GM19238 (cell line): Measurements from ENCODE around the gene TNRC6C.
A peak's percentile ranks its signal among the peaks of the same experiment; 100 is the strongest.
"Not testable (repeated sequence)": the region's sequence is repeated elsewhere in the genome, so short reads cannot be mapped to it uniquely, and the experiment has no call there.

Experiments
- DNase-seq: peaks from one replicate; pipeline ENCODE4 v3.0.0; 2011; ENCODE audit warnings: low spot score; ENCODE audit not compliant: insufficient read length

Gene TNRC6C

DNA sequence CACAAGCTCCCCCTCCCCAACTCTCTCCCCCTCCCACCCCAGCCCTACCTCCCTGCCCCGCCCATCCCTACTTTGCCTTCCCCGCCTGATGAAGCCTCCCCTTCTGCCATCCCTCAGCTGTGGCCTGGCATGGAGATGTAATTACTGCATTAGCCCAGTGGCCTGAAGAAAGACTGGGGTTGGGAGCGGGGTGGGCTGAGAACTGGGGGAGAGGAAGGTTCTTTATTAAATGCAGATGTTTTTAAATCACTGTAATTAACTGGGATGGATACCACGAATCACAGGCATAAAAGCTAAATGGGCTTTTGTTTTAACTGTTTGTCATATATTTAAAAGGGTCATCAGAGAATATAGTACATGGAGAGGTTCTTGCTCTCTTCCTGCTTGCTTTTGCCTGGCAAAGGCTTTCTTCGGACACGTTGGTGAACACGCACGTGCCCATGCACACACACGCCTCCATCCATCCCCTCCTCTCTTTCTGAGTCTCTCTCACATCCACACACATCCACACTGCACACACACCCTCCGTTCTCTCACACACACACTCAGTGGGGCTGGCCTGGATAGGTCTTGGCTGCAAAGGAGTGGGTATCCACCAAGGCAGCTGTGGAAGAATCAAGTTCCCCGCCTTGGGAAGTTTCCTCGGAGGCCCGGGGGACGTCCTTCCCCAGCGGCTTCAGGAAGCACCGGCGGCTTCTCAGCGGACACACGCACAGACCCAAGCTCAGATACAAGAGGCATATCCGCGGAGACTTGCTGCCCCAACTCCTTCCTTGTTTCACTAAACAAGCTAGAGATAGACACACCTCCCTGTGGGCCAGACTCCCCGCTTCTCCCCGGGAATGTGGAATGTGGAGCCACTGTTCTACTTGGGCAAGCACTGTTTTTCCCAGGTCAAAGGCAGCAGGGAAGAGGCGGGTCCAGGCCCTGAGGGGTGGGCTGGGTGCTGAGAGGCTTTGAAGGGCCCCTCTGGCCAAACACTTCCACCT is 27.4 kb upstream of the TNRC6C start:
- DNase-seq, result no peak

DNA sequence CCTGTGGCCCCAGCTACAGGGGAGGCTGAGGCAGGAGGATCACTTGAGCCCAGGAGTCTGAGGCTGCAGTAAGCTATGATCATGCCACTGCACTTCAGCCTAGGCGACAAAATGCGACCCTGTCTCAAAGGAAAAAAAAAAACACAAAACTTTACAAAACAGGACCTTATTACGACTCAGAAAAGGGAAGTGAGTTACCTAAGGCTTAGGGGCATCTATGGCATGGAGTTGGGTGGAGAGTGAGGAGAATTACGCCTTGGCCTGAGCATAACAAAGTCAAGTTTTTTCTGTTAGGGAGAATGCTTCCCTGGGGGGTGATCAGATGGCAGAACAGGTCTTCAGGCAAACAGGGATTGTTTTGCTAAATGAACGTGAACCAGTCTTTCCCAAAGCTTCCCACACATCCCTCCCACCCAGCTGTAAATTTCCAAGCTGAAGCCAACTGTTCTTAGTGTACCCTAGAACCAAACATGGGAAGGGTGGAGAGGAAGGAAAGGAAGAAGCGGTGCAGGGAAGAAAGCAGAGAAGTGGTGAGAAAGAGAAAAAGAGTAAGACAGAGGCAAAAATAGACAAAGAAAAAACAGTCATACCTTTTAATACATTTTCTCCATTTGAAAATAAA is 24.6 kb upstream of the TNRC6C start:
- no peak for DNase-seq

DNA sequence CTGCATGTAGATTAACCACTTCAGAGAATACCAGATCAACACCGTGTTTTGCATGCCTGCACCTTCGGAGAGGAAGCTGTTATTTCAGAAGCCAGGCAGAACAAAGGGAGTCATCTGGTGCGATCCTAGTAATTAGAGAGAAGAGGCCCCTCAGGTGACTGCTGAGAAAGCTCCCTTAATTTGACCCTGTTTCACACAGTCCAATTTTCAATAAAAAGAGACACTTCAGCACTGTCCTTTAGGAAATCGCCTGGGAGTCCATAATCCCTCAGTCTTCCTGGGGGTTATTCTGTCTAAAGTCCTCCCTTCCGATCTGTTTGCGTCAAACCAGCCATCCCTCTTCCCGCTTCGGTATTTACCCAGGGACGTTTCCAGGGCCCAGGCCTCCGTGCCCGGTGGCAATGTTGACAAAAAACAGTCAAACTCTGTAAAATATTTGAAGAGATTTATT is 23.4 kb upstream of the TNRC6C start:
- no peak for DNase-seq

DNA sequence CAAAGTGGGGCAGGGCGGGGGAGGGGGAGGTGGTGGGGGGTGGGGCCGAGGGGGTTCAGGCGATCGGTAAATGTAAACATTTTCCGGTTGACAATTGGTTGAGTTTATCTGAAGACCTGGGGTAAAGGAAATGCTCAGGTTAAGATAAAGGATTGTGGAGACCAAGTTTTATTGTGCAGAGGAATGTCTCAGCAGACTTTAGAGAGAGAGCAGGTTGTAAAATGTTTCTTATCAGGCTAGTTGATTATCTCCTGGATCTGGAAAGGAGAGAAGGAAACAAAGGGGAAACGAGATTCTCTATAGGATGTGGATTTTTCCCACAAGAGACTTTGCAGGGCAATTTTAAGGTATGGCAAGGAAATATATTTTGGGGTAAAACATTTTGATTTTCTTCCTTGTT is 22.8 kb upstream of the TNRC6C start:
- DNase-seq, result not testable (repeated sequence)

DNA sequence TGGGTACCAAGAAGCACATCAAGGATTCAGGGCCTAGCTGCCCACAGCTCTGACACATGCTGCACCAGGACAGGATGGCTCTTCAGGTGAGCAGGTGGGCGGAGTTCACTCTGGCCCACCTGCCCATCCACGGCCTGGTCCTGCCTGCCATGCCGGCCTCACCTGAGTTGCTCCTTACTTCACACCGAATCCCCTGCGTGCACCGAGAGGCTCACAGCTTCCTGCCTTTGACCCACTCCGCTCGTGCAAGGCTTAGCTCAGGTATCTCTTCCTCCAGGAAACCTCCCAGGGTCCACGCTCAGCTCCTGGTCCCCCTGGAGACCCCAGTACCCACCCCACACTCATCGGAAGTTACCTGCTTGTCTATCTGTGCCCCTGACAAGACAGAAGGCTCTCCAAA is 21.6 kb upstream of the TNRC6C start:
- no peak for DNase-seq

DNA sequence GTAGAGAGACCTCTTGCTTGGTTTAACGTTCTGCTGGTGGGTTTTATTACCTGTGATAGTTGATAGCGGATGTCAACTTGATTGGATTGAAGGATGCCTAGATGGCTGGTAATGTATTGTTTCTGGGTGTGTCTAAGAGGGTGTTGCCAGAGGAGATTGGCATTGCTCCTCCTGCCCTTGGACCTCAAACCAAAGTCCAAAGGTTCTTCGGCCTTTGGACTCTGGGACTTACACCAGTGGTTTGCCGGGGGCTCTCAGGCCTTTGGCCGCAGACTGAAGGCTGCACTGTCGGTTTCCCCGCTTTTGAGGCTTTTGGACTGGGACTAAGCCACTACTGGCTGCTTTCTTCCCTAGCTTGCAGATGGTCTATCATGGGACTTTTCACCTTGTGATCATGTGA is 17.5 kb upstream of the TNRC6C start:
- DNase-seq, result no peak

DNA sequence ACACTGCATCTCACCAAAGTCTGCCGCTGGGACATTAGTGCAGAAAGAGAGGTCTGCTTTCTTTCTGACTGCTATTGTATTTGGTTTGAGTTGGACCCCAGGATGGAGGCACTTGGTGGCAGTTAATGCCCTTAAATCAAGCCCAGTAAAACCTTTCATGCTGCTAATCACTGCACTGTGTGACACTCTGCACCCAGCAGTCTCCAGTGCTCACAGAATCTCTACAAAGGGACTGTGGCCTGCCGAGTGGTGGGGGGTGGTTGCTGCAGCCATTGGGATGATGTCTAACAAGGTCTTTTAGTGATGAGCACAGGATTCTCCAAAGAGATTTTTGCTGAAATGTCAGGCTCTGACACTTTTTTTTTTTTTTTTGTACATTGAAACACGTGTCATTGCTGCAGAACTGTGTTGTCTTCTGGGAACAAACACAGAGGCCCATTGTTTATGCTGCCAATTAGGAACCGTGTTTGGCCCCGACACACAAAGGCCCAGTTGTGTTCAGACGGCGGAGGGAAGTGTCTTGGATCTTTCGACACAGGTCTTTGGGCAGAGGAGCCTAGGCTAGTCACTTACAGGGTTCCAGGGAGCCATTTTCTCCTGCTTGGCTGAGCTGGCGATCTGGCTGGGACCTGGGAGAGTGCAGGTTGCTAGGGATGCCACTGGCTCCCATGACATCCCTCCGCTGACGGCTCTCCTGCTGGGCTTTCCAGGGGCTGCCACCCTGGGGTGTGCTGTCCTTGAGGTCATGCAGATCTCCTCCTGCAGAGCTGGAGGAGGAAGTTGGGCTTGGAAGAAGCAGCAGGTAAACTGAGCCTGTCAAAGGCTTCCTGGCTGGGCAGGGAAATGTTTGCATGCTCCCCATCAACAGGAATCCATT is 16.2 kb upstream of the TNRC6C start:
- no peak for DNase-seq

DNA sequence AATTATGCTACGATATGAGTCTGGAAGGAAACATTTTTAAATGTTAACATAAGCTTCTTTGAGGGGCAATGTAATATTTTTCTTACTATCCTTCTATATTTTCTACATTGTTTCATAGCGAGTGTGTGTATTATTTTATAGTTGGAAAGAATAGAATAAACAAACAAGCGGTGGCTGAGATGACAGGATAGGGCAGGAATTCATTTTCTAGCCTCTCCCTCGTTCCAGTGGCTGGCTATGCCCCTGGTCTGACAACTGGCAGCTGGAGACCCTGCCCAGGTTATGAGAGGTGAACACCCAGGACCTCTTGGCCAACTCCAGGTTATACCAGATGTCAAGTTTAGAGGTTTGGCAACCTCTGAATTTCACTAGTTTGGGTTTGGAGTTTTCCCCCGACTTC is 14.5 kb upstream of the TNRC6C start:
- DNase-seq, result no peak

DNA sequence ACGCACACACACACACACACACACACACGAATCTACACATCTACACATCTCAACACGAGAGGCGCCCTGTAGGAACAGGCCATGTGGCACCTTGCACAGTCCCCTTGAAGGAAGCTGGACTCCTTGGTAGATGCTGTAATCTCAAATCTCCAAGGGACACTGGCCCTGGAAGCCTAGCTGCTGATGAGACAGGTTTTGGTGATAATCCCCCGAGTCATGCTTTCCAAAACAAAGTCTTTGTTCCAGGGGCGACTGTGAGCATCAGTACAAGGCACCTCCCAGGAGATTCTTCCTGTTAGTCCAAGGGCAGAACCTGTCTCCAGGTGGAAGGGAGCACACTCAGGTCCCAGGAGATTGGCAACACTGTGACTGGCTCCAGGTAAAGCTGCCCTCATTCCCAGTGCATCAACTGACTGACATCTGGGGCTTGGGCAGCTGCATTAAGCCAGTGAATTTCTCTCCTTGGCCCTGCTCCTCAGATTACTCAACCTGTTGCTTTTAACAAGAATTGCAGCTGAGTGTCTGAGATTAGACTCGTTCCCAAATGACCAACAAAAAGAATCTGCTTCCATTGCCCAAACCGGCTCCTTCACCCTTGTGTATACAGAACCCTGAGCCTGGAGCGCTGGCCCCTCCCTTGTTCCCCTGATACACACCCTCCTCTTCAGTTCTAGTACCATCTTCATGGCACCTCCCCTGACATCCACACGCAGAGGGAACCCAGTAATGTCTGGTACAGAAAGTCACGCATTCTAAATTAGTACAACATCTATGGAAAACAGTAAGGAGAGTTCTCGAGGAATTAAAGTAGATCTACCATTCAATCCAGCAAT is 13.9 kb upstream of the TNRC6C start:
- DNase-seq, result no peak

DNA sequence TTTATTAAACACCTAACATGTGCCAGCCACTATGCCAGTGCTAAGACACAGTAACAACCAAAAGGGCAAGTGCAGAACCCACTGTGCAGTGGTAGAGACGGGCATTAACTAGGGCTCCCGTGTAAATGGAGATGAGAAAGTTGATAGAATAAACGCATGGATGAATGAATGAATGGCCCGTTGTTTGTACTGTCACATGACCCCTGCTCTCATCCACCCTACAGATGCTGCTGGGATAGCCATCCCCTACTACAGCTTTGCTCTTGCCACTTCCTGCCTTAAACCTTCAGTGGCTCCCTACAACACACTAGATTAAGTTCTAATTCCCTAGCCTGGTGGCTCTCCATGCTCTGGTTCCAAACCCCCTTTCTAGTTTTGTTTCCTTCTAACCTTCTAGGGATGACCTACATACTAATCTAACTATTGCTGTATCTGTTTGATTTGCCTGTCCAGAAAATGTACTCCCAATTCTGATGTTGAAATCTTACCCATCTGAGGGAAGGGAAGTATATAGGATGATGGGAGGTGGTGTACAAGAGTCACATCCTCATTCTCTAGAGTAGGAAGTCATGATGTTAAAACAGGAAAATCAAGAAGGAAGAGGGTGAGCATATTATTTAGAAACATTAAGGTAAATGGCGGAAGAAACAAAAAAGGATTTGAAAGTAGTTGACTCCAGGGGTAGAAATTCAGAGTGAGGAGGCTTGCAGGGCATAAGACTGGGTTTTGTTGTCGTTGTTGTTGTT is 11.4 kb upstream of the TNRC6C start:
- no peak for DNase-seq

DNA sequence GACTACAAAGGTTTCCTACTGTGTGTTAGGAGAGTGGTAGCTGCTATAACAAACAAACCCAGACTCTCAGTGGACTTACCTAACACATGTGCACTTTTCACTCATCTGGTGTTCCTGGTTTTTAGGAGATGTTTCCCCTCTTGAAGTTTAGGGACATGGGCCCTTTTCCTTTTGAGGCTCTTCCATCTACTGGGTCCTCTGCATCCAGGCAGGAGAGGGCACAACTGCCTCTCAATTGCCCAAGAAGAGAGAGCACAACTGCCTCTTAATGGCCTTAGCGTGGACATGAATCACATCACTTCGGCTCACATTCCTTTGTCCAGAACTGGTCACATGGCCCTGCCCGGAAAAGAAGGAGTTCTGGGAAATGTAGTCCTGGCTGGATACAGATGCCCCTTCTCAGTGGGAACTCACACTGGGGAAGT is 9.8 kb upstream of the TNRC6C start:
- no peak for DNase-seq

DNA sequence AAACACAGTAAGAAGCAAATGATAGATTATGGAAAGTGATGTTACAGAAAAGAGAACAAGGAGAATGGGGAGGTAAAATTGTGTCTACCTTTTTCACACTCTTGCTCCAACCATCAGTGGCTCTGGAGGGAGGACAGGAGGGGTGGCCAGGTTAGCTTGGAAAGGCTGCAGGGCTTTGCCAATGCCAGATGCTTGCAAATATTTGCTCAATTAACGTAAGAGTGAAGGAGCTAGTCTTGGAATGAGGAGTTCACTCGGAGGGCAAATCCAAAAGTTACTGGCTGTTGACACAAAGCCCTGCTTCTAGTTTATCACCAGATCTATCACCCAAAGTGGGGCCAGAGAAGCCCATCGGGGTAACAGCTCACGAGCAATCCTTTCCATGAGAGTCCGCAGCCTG is 7.4 kb upstream of the TNRC6C start:
- no peak for DNase-seq

DNA sequence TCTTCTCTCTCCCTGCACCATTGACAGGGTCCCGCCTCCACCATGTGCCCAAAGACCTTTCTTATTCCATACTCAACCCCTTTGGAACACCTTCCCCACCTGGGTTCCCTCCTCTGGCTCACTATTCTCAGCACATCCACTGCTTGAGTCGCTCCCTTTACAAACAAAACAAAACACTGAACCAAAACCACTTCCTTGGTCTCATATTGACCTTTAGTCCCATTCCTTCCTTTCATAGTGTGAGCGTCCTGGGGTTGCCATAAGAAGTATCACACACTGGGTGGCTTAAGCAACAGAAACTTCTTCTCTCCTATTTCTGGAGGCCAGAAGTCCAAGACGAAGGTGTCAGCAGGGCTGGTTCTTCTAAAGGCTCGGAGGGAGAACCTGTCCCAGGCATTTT is 6.1 kb upstream of the TNRC6C start:
- no peak for DNase-seq

DNA sequence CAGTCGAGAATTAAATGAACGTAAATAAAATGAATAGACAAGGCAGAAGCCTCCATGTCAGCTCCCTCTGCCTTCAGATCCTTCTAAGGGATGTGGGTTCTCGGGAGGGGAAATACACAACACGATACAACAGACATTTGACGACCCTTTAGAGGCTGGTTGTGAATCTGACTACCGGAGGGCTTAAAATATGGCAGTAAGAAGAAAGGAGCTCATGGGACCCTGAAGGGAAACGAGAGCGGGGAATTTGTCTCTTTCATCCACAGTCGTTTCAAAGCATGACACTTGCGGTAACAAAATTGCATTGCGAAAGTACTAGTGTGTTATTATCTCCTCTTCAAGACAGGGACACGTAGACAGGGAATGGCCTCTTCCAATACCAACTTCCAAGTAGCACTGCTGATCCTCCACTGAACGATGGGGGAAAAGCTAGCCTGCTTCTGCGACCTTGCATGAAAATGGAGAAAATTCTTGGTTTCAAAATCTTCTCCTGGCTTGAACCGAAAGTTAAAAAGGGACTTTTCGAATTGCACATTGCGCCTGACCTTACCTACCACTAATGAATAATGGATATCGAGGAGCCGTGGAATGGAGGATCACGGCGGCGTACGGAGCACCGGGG is 1.2 kb upstream of the TNRC6C start:
- DNase-seq, result no peak

DNA sequence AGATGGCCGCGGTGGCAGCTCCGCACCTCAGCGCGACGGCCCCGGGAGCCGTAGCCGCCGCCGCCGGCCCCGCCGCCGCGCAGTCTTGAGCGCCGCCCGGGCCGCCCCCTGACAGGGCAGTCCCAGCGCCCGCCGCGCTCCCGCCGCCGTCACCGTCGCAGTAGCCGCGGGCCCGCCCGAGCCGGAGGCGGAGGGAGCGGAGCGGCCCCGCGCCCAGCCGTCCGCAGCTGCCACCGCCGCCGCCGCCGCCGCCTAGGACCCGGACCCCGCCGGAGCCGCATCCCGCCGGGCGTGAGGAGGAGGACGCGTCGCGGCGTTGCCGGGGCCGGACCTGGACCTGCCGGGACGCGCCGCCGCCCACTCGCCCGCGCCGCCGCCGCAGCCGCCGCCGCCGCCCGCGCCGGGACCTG is 218 bp downstream of the TNRC6C start:
- DNase-seq, result no peak

DNA sequence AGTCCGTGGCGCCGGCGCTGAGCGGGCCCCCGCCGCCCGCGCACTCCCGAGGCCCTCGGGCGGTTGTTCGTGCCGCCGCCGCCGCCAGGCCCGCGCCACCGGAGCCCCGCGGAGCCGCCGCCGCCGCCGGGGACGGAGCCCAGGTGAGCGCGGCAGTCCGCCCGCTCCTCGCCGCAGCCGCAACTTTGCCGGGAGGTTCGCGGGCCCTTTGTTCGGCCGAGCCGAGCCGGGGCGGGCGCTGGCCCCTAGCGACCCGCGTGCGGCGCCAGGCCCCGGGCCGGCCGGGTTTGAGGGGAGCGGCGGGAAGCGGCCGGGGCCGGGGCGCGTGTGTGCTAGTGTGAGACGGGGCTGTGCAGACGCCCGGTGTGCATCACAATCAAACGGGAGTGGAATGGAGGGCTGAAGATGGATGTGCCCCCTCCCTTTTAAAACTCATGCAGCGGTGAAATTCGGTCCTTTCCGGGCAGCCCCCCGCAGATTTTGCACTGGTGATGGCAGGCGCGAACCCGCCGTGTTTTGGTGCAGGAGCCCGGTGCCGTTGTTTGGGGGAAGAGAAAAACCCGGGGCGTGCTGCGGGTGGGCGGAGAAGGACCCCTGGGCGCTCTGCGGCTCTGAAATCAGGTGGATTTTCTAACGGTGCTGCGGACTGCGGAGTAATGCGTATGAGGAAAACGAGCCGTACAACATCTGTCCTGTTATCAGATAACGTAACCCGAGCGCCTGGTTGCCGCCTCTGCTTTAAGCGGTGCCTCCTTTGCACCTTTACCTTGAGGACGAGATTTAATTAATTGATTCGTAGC is 823 bp downstream of the TNRC6C start:
- DNase-seq, result peak; percentile 26

DNA sequence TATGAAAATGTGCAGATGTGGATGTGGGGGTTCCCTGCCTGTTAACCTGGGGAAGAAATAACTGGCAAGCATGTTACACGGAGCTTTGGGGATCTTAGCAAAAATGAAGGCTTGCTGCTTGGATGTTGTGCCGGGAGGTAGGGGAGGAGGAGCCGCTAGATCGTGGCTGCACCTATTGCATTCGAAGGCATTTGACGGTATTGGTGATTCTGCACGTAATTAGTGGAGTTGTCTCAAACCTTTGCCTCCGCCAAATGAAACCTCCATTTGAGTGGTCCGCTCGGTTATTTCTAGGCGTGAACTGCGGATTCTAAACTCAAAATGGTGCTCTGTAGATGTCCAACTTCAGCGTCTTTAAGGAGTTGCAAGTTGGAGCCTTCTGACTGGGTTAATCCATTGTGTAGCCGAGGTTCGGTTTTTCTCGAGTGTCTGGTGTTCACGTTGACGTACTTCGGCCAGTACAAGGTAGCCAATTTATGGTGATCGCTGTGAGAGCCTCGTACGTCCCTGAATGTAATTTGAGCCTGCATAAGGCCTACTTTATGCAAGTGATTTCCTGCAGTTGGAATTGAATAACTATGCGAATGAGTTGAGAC is 1.5 kb downstream of the TNRC6C start:
- no peak for DNase-seq

DNA sequence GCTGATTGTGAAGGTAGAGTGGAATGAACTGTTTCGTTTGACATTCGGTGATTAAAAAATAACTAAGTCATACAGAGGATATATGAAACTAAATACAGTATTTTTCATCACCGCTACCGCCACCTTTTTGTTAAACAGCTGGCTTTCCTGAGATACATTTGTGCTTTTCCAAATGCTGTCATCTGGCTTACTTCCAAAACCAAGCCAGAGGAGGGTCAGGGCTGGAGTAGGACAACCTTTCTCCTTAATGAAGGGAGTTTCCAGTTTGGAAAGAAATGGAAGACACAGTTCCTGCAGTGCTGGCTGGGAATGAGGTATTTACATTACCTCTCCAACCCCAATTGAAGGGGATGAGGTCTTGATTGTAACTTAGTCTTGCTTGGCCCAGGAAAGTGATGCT is 3.2 kb downstream of the TNRC6C start:
- DNase-seq, result no peak
